Natural killer cell (primary cell): ENCODE data around the gene OR10A7. TPM values are rescaled to one million over a fixed set of nuclear protein-coding genes. Genes with fewer than 3 reads are reported as not detected.

Source experiments
- ATAC-seq, 3 donors: fragments of 150-1000 bp in 2 of 3; fragments of 200-7000 bp in 1 of 3; cut with Tn5 transposase; 1 replicate in 1 of 3; 2 replicates in 2 of 3; pipeline ENCODE4 v1.10.0; 2021; ENCODE audit warnings: mild to moderate bottlenecking in 2 of 3, moderate library complexity in 2 of 3
- DNase-seq, 2 donors: peaks; one replicate each; pipeline versions ENCODE4 v3.0.0 to v3.0.0-alpha.2; 2013 to 2021; ENCODE audit warnings: mixed read lengths in 1 of 2
- H3K27ac ChIP-seq: one replicate; pipeline ENCODE4 v1.5.1; 2013; ENCODE audit warnings: mild to moderate bottlenecking, low read length
- H3K27me3 ChIP-seq: one replicate; pipeline ENCODE4 v1.6.1; 2013; ENCODE audit warnings: low read length; ENCODE audit not compliant: control insufficient read depth, insufficient read depth
- H3K36me3 ChIP-seq: one replicate; pipeline ENCODE4 v1.6.1; 2013; ENCODE audit warnings: low read length; ENCODE audit not compliant: control insufficient read depth, insufficient read depth
- H3K4me1 ChIP-seq: one replicate; pipeline ENCODE4 v1.6.1; 2013; ENCODE audit warnings: low read length; ENCODE audit not compliant: control insufficient read depth, insufficient read depth
- H3K4me3 ChIP-seq: one replicate; pipeline ENCODE4 v1.5.1; 2013; ENCODE audit warnings: low read length
- H3K9me3 ChIP-seq: one replicate; pipeline ENCODE4 v1.6.1; 2013; ENCODE audit warnings: low read length; ENCODE audit not compliant: control insufficient read depth, insufficient read depth
- H3K27ac Mint-ChIP-seq, 2 donors: one replicate each; pipeline ENCODE4 v1.8.0; 2022; ENCODE audit warnings: mild to moderate bottlenecking in 2 of 2, mixed read lengths in 2 of 2, moderate library complexity in 1 of 2
- H3K27me3 Mint-ChIP-seq, 2 donors: one replicate each; pipeline ENCODE4 v1.8.0; 2022; ENCODE audit warnings: low read depth in 2 of 2, mixed read lengths in 2 of 2
- H3K36me3 Mint-ChIP-seq: one replicate; pipeline ENCODE4 v1.8.0; 2022; ENCODE audit warnings: mixed read lengths
- H3K4me1 Mint-ChIP-seq, 2 donors: one replicate each; pipeline ENCODE4 v1.8.0; 2022; ENCODE audit warnings: mixed read lengths in 2 of 2
- H3K4me3 Mint-ChIP-seq: one replicate; pipeline ENCODE4 v1.8.0; 2022; ENCODE audit warnings: mild to moderate bottlenecking, moderate library complexity, mixed read lengths
- H3K9me3 Mint-ChIP-seq, 2 donors: one replicate each; pipeline ENCODE4 v1.8.0; 2022; ENCODE audit warnings: mixed read lengths in 2 of 2
- WGBS: methylation state at CpG from one replicate; pipeline ENCODE4 v1.1.7; 2013; ENCODE audit warnings: missing lambda C conversion rate; ENCODE audit not compliant: insufficient coverage; 5-methylcytosine and 5-hydroxymethylcytosine counted together
- intact Hi-C: fragments of 100-400 bp; cut with micrococcal nuclease; formaldehyde crosslinking; loops from one replicate; pipeline ENCODE4 v1.14.2; 2022
- total RNA-seq, 4 donors: library from RNA; stranded (reverse); fragments of 120-200 nt in 1 of 4; gene quantifications; one replicate each; pipeline versions ENCODE4 v1.2.3 to v1.2.4, GENCODE V29; 2013 to 2022
- TF ChIP-seq, protein P1 (sequence below): fragments of 200-600 bp; IDR thresholded peaks from one replicate; pipeline ENCODE4 v1.8.0; 2022; ENCODE audit warnings: antibody characterized with exemption

Gene OR10A7
- total RNA-seq, 3 donors from 2014 or later (not counting 1 experiment from before 2014, with no cell fraction given): not detected

DNA sequence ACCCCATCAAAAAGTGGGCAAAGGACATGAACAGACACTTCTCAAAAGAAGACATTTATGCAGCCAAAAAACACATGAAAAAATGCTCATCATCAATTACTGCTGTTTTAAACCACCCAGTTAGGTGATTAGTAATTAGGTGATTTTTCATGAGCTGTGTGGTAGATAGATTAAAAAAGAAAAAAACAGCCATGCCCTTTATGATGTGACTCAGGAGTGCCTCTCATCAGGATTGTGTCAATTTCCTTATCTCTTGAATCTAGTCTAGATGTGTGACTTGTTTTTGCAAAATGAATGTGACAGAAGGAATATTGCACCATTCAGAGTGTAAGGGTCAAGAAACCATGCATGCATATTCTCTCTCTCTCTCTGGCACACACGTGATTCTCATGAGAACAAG, 5.7 kb downstream of the OR10A7 start:
- no peaks in the 10 kb centered on the region for H3K36me3 Mint-ChIP-seq
- Histone ChIP-seq H3K4me1 (no peaks in the 10 kb centered on the region), H3K4me3 (no peak overlapping the region), H3K9me3 (no peaks in the 10 kb centered on the region), H3K27ac (no peak overlapping the region), H3K36me3 (no peaks in the 10 kb centered on the region), H3K27me3 (peaks cover 22% of the 10 kb centered on the region)
- no CpG with 5 or more reads among the region's 1 CpG for WGBS
- H3K27me3 Mint-ChIP-seq: peaks cover 14 to 41% of the 10 kb centered on the region in 2 donors
- TF ChIP-seq, protein P1, sequence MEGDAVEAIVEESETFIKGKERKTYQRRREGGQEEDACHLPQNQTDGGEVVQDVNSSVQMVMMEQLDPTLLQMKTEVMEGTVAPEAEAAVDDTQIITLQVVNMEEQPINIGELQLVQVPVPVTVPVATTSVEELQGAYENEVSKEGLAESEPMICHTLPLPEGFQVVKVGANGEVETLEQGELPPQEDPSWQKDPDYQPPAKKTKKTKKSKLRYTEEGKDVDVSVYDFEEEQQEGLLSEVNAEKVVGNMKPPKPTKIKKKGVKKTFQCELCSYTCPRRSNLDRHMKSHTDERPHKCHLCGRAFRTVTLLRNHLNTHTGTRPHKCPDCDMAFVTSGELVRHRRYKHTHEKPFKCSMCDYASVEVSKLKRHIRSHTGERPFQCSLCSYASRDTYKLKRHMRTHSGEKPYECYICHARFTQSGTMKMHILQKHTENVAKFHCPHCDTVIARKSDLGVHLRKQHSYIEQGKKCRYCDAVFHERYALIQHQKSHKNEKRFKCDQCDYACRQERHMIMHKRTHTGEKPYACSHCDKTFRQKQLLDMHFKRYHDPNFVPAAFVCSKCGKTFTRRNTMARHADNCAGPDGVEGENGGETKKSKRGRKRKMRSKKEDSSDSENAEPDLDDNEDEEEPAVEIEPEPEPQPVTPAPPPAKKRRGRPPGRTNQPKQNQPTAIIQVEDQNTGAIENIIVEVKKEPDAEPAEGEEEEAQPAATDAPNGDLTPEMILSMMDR: no peak
- peaks cover 0 to 3% of the 10 kb centered on the region in 2 donors for H3K9me3 Mint-ChIP-seq
- ATAC-seq: no peak
- no peak overlapping the region for H3K4me3 Mint-ChIP-seq
- H3K4me1 Mint-ChIP-seq: no peaks in the 10 kb centered on the region
- no peak overlapping the region for H3K27ac Mint-ChIP-seq
- DNase-seq: no peak
- intact Hi-C loops: no loop called here

DNA sequence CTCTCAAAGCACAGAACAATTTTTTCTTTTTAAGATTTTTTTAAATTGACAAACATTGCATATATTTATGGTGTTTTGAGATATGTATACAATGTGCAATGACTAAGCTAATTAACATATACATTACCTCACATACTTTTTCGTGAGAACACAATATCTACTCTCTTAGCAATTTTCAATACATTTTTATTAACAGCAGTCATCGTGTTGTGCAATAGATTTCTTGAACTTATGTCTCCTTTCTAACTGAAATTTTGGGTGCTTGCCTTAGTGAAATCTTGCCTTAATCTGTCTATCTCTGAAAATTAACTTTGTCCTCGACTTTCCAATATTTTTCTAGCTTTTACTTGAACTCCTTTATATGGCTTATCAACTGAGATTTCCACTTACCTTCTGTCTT, 6.8 kb downstream of the OR10A7 start:
- intact Hi-C loops: no loop called here
- ATAC-seq (no peak), DNase-seq (no peak)
- no peaks in the 10 kb centered on the region for H3K4me1 Mint-ChIP-seq
- TF ChIP-seq, protein P1: no peak
- H3K36me3 ChIP-seq: no peaks in the 10 kb centered on the region
- H3K27me3 ChIP-seq: peaks cover 26% of the 10 kb centered on the region
- peaks cover 16 to 48% of the 10 kb centered on the region in 2 donors for H3K27me3 Mint-ChIP-seq
- H3K9me3 ChIP-seq: no peaks in the 10 kb centered on the region
- no peaks in the 10 kb centered on the region for H3K36me3 Mint-ChIP-seq
- H3K4me3 Mint-ChIP-seq: no peak overlapping the region
- no peak overlapping the region for H3K27ac ChIP-seq
- peaks cover 0 to 3% of the 10 kb centered on the region in 2 donors for H3K9me3 Mint-ChIP-seq
- no peak overlapping the region for H3K27ac Mint-ChIP-seq
- WGBS: 28% methylated on average over 3 of the region's 3 CpGs
- H3K4me1 ChIP-seq: no peaks in the 10 kb centered on the region
- no peak overlapping the region for H3K4me3 ChIP-seq

DNA sequence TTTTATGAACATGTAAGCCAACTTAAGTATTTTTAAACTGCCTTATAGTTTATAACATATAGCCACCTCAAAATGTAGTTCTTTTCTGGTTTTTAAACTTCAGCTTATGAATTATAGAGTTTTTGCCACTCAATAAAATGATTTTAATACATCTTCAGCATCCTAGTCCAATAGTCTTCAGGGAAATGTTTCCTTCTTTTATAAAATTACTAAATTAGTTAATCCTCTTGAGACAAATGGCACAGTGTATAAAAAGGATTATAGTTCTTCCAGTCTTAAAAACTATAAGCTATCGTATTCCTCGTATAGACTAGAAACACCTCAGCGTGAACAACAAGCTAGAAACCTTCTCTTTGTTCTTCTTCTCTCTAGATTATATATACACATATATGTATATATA, 23.5 kb downstream of the OR10A7 start, which contains the start of gene OR6C74:
Gene OR6C74, plus strand, starts transcription at position 301 of the 400 bp plus-strand sequence. CDS start 2,679 bp downstream, outside the sequence.
- Histone ChIP-seq H3K27me3 (no peaks in the 10 kb centered on the region), H3K4me1 (no peaks in the 10 kb centered on the region), H3K4me3 (no peak within 1 kb of the TSS), H3K27ac (no peak within 1 kb of the TSS), H3K36me3 (no peaks in the 10 kb centered on the region), H3K9me3 (no peaks in the 10 kb centered on the region)
- no peak for ATAC-seq
- TF ChIP-seq, protein P1: no peak
- H3K27me3 Mint-ChIP-seq: peaks cover 12 to 28% of the 10 kb centered on the region in 2 donors
- no CpG with 5 or more reads among the region's 3 CpGs for WGBS
- H3K36me3 Mint-ChIP-seq: no peaks in the 10 kb centered on the region
- H3K27ac Mint-ChIP-seq: no peak within 1 kb of the TSS
- H3K4me1 Mint-ChIP-seq: no peaks in the 10 kb centered on the region
- H3K4me3 Mint-ChIP-seq: no peak within 1 kb of the TSS
- no peaks in the 10 kb centered on the region for H3K9me3 Mint-ChIP-seq
- DNase-seq: no peak
- intact Hi-C loops: no loop called here

DNA sequence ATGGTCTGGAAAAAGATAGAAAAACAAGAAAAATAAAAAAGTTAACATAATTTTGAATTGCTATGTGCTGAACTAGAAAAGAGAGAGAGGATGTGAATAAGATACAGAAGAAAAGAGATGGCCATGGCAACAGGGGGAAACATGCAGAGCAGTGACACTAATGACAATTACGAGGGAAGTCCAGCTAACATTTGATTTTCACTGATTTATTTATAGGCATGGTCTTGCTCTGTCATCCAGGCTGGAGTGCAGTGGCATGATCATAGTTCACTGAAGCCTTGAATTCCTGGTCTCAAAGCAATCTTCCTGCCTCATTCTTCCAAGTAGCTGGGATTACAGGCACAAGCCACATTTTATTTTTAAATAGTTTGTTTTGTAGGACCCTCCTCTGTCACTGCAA, 25.3 kb downstream of the OR10A7 start:
- WGBS: 83% methylated on average over 1 of the region's 1 CpG
- TF ChIP-seq, protein P1: no peak
- Mint-ChIP-seq H3K27ac (no peak overlapping the region), H3K4me3 (no peak overlapping the region), H3K36me3 (no peaks in the 10 kb centered on the region), H3K9me3 (no peaks in the 10 kb centered on the region), H3K4me1 (no peaks in the 10 kb centered on the region), H3K27me3 (peaks cover 15 to 32% of the 10 kb centered on the region in 2 donors)
- no peak for ATAC-seq
- DNase-seq: no peak
- intact Hi-C loops: no loop called here
- Histone ChIP-seq H3K4me3 (no peak overlapping the region), H3K9me3 (no peaks in the 10 kb centered on the region), H3K27ac (no peak overlapping the region), H3K27me3 (peaks cover under 1% of the 10 kb centered on the region), H3K4me1 (no peaks in the 10 kb centered on the region), H3K36me3 (no peaks in the 10 kb centered on the region)
